Hematopoietic multipotent progenitor cell treated with erythropoietin and hydrocortisone succinate and interleukin-3 and kit ligand, for 4 days (in vitro differentiated cells): ENCODE data around the gene LIN54.
"Not testable (repeated sequence)": the region's sequence is repeated elsewhere in the genome, so short reads cannot be mapped to it uniquely, and the experiment has no call there.

Experiments
- DNase-seq: peaks from one replicate; pipeline ENCODE4 v3.0.0-alpha.2; 2015

The LIN54 gene

DNA sequence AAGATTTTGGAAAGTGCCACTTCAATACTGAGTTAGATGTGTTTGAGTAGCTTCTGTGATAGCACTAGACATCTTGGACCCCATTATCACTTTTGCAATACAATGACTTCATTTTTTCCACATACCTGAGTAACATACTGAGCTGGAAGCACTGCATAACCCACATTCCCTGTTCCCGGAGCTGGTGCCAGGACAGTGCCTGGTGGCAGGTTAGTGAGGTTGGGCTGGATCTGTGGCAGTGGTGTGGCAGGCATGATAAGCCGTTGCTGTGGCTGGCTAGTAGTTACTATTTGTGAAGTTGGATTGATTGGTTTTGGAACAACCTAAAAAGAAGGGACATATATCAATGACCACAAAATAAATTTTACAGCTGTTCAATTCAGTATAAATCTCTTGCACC is 71.2 kb downstream of the LIN54 start:
- DNase-seq, result no peak

DNA sequence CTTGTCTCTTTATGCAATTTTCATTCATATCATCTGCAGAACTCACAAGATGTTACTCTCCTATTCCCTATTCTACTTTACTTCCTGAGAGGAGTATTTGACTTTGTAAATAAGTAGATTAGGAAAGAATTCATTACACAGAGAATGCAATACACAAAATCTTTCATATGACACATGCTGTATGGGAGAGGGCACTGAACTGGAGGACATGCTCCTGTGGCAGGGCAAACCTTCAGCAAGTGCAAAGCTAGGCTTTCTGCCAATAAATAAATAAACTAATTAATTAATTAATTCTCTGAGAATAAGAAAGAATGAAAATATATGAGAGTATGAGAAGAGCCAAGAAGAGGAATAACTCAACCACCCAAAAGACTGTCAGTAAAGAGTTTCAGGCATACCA is 76.2 kb downstream of the LIN54 start:
- no peak for DNase-seq

DNA sequence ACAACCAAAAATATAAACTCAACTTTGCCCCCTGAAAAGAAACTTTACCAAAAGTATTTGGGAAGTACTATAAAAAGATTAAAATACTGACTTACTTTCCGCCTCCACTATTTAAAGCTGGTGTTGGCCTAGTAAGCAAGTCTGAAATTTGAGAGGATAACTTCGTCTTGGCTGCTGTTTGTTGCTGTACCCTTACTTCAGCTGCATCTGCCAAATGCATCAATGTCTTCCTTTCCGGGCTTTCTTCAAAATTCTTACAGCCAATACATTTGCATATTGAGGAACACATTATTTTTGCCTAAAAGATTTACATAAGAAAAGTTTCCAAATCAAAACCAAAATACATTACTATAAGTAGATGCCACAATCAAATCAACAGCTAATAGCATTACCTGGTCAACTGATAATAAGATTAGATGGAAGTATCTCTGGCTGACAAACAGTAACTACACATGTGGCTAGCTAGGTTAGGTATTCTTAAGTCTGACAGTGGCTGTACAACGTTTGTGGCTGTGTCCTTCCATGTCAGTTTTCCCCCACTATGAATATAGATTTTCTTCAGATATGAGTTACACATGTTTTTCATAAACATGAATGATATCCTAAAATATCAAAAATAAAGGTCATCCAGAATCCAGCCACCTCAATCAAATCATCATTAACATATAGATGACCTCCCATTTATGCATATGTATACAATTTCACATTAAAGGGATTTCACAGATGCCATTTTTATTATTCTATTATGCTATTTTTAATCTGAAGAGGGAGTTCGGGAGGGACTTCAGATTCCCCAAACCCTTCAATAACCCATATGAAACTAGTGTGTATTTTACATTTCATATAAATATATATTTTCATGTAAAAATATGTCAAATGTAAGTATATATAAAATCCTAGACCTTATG is 79.5 kb downstream of the LIN54 start:
- no peak for DNase-seq

DNA sequence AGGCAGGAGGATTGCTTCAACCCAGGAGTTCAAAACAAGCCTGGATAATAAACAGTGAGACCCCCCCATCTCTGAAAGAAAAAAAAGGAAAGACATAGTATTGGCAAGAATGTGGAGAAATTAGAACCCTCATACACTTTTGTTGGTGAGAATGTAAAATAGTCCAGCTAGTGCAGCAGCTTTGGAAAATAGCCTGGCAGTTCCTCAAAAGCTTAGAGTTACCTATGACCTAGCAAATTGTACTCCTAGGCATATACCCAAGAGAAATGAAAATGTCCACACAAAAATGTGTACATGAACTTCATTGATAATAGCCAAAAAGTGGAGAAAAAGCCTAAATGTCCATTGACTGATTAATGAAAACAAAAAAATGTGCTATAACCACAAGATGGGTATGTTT is 88.8 kb downstream of the LIN54 start:
- no peak for DNase-seq

DNA sequence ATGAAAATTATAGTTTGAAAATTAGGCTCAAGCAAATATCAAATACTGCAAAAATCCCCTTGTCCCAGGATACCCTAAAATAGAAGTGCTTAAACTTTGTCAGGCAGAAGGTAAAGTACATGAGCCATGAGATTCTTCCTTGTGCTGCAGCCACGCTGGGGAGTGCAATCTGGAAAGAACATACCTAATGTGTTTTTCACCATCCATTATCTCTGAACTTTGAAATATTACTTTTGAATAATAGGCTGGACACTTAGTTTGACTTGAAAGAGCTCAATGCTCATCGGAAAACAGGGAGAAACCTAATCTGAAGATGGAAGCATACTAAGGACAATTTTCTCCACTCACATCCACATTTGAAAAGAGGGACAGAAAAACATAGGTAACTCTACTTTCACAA is 91.2 kb downstream of the LIN54 start:
- no peak for DNase-seq

DNA sequence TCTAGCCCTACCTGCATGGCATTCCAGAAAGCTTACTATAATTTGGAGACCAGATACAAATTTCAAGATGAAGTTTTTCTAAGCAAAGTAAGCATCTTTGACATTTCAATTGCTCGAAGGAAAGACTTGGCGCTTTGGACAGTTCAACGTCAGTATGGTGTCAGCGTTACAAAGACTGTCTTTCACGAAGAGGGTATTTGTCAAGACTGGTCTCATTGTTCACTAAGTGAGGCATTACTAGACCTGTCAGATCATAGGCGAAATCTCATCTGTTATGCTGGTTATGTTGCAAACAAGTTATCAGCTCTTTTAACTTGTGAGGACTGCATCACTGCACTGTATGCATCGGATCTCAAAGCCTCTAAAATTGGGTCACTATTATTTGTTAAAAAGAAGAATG is 92.5 kb downstream of the LIN54 start:
- no peak for DNase-seq

DNA sequence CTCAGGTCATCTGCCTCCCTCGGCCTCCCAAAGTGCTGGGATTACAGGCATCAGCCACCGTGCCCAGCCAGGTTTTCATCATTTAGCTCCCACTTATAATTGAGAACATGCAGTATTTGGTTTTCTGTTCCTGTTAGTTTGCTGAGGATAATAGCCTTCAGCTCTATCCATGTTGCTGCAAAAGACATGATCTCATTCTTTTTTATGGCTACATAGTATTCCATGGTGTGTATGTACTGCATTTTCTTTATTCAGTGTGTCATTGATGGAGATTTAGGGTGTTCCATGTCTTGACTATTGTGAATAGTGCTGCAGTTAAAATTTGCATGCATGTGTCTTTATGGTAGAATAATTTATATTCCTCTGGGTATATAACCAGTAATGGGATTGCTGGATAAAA is 96.7 kb downstream of the LIN54 start:
- not testable (repeated sequence) for DNase-seq

DNA sequence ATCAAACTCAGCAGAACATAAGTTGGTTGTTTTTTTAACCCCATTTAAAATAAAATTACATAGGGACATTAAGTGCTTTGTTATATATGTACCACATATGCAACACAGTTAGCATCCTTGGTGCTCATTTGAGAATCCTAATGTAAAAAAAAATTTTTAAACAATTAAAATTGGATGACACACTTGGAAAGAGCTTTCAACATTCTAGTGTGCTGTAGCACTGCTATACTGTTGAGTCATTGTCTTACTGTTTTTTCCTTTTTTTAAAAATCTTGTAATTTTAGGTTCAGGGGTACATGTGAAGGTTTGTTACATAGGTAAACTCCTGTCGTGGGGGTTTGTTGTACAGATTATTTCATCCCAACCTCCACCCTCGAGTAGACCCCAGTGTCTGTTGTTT is 97.3 kb downstream of the LIN54 start:
- DNase-seq, result no peak

DNA sequence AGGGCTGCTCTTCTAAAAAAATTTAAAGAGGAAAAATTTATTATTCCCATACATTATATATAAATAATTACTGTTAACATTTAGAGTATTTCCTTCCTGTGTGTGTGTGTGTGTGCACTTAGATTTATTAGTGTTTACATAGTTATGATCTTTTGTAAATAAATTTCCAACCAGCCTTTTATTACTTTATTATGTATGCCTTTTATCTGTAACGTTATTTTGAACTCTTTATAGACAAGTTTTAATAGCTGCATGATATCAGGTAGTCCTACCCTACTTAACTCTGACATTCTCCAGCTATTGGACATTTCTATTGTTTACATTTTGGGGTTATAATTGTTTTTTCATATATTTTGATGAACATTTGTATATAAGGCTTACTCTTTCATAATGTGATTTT is 101.3 kb downstream of the LIN54 start:
- DNase-seq, result no peak

DNA sequence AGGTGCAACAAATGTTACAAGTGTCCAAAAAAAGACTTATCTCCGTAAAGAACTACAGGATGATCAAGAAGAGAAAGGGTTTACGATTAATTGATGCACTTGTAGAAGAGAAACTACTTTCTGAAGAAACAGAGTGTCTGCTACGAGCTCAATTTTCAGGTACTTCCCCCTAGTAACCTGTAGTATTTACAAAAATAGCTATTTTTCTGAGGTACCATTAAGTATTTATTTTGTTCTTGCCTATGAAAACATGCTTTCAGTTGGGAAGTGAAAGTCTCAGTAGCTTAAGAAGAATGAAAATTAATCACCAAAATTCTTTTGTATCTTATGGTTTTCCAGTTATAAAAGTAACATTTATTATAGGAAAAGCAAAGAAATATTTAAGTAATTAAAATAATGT is 104.2 kb downstream of the LIN54 start:
- DNase-seq, result no peak

DNA sequence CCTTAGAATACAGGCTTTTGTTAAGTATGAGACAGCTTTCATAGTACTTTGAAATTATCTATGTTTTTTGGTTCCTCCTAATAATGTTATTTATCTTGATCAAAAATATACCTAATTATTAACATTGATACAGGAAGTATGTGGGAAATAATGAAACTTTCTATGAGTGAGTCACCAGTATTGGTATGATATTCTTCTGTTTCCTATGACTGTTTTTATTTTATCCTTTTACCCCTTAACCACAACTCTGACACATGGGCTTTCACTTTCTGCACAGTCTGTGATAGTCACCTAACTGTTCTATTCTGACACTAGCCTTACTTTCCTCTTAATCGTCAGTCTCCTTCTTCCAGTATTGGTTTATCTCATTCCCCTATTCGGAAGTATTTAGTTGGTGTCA is 105.4 kb downstream of the LIN54 start:
- DNase-seq, result peak; percentile 66

DNA sequence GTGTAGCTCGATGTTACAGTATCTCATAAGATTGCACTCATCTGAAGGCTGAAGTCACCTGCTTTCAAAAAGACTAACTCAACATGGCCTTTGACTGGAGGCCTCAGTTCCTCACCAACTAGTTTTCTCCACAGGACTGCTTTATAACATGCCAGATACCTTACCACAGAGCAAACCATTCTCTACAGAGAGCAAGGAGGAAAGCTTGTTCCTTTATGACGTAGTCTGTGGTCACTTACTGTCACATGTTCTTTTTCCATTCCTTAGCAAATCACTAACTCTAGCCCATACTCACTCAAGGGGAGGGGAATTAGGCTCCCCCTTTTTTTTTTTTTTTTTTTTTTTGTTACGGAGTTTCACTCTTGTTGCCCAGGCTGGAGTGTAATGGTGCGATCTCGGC is 106.9 kb downstream of the LIN54 start:
- peak; percentile 56 for DNase-seq

DNA sequence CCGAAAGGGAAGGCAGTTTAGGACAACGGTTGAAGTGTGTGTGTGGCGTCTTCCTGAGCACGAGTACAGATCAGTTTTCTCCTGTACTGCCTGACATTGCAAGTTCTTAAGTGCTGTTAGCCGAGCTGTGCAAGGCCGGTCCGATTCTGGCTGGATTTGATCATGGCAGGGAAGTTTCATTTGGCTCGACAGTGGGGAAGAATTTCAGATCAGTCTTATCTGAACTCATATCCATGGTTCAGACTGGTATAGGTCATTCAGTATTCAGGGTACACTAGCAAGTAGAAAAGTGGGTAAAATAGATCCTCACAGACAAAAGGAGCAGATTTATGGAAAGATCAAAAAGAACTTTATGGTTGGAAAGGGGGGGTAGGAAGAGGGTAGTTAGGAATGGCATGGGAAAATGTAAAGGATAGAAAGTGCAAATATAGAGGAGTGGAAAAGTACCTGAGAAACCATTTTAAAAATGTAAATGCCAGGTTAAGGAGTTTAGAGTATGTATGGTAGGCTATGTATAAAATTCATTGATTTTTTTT is 109.4 kb downstream of the LIN54 start:
- DNase-seq, result no peak

DNA sequence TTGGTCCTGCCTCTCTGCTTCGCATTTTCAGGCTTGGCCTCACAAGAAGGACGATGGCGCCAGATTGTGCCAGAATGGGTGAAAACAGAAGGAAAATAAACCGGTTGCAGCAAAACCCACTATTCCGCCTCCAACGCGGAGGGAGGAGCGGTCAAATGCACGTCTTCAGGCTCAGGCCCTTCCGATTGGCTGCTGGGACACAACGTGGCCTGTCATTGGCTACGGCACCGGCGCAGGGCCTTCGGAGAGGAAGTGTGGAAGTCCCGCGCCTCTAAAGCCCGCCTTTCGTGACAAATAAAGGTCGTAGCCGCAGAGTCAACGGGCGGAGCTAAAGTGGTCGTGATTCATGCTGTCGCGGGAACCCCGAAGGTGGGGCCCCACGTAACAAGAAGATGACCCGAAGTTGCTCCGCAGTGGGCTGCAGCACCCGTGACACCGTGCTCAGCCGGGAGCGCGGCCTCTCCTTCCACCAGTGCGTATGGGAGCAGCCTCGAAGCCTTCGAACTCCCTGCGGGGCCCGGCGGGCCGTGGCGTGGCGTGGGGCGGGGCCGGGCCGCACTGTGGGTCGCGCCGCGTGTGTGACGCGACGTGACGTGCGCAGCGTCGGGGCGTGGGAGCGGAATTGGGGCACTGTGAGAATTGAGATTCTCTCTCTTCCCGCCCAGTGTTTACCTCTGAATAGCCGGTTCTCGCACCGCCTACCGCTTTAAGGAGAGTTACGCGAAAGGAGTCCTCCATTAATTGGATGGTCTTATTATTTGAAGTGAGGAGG is 110.0 kb downstream of the LIN54 start, which contains the start of gene THAP9:
THAP9 (plus strand) TSS at position 325 of the 772 bp plus-strand sequence; CDS start at position 393, 68 bp downstream.
- DNase-seq, result peak; percentile 100

DNA sequence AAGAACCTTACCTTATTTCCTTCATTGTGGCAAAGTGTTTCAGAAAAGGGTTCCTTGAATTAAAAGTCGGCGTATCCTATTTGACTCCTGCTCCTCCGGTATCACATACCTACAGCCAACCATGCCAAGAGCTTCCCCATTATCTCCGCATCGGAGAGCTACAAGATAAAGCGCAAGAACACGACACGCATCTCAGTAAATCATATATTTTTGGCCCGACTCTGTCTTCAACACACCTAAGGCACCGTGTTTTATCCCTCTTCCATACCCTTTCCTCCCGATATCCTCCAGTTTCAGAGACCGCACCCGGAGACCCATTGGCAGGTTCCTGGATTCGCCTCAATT is 110.6 kb downstream of the LIN54 start:
- peak; percentile 72 for DNase-seq

DNA sequence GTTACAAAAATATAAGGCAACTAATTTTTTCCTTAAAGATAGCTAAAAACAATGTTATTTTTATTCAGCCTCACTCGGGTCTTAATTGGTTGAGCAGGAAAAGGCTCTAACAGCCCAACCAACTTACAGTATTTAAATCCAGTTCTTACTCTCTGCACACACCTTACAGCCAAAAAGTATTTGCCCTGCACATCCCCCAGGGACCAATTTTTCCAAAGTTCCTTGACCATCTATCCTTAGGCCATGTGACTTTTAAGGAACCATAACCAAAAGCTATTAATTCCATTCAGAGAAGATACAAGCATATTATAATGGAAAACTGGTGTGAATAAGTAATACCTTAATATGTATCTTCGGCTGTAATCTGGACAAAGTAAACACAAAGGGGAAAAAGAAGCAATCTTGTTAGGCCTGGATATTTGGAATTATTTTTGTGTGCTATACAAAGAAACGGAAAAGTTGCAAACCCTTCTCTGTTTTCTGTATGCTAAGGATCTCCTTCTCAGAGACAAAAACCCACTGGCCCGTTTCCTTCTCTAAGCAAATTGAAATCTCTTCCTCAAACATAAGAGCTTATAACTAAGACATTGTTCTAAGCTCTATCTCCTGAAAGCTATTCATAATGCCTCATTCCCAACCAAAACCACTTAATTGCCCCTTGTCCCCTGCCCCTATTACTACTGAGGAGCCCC is 111.1 kb downstream of the LIN54 start:
- DNase-seq, result no peak

DNA sequence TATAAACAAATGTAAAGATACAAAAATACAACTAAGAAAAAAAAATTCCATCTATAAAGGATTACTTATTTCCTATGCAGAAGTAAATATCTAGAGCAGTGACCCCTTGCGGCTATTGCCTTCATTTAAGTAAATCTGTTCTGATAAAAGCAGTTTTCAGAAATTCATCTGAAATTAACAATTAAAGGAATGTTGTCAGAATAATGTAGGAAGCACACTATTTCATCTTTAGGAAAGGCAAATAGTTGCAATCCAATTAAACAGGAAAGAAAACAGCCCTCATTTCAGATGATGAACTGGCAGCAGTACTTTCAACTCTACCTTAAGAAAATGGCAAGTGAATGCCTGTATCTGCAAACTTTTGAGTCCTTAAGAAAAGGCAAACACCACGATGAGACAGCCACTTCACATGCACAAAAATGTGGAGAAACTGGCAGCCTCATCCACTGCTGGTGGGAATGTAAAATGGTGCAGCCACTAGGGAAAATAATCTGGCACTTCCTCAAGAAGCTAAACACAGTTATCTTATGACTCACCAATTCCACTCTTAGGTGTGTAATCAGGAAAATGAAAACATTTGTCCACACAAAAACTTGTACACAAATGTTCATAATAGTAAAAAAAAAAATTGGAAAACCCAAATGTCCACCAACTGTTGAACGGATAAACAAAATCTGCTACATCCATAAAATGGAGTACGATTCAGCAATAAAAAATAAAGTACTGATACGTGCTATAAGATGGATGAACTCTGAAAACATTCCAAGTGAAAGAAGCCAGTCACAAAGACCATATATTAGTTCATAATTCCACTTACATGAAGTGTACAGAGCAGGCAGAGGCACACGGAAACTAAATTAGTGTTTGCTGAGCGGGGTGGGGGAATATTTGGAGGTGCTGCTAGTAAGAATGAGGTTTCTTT is 112.0 kb downstream of the LIN54 start:
- DNase-seq, result peak; percentile 66

DNA sequence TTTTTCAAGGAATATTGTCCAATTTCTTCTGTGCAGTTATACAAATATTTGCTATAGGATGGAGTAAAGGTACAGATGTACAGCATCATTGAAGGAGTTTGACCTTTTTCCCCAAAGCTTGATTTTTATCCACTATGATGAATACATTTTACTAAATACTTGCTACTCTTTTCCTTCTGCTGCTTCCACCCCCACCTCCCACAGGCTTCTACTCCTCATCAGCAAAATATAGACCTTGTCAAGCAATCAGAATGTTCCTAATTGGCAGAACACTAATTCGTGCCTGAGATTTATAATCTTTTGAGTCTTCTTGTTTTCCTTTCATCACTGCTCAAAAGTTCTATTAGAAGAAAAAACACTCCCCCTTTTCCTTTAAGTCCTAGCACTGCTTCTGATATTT is 113.9 kb downstream of the LIN54 start:
- DNase-seq, result no peak

DNA sequence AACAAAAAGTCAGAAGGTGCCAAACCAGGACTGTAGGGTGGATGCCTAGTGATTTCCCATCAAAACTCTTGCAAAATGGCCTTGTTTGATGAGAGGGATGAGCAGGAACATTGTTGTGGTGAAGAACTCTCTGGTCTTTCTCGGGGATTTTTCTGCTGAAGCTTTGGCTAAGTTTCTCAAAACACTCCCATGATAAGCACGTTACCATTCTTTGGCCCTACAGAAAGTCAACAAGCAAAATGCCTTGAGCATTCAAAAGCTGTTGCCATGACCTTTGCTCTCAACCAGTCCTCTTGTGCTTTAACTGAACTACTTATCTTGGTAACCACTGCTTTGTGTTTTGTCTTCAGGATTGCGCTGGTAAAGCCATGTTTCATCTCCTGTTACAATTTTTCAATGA is 116.7 kb downstream of the LIN54 start:
- no peak for DNase-seq

DNA sequence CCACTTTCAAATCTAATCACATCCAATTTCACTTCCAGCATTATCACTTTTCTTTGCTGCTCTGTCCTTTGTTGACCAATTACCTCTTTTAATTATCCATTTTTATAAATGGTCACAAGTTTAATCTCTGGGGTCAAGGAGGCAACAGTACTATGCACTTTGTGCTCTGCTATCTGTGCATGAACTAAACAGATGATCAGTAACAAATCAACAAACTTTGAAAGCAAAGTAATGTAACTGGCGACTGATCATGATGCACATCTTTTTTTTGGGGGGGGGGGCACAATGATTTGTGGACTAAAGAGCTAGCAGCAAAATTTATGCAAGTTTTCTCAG is 118.2 kb downstream of the LIN54 start:
- no peak for DNase-seq

DNA sequence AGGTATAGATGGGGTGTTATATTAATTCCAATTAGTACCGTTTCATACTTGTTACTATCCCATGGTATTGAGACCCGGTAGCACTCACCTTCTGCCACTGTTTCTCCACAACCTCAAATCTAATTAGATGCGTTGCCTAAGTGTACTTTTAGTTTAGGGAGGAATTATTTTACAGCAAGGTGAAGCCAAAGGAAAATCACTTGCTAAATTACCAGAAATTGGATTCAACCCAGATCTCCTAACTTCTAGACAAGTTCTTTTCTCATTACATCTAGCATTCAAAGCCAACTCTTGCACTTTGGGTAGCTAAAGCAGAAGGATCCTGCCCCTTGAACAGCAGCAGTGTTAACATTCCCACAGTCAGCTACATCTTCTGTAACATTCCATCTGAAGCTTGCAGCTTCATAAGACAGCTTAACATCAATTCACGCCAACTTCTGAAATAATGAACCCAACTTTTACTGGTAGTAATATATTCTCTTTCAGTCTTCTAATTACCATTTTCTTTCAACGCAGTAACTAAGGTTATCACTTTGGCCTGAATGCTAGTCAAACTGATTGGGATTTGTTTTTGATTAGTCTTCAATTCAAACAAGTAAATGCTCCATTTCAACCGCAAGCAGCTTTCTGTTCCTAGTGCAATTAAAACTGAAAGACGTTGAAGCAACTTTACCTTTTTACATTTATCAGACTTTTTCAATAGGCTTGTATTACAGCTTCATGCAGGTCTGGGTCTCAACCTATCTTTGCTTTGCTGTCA is 118.7 kb downstream of the LIN54 start:
- DNase-seq, result no peak
